Gastroesophageal sphincter (tissue), 3 donors: Measurements from ENCODE around the gene CCL27.

Experiments
- CTCF ChIP-seq, 4 experiments: fragments of 200-600 bp in 2 of 4; fragments of 450-650 bp in 2 of 4; sonication (generic) in 1 of 4; IDR thresholded peaks; one replicate each; pipeline ENCODE4 v1.5.1; 2017 to 2019; ENCODE audit warnings: antibody characterized with exemption in 4 of 4, mild to moderate bottlenecking in 2 of 4, moderate library complexity in 2 of 4
- POLR2A ChIP-seq, 2 donors: fragments of 450-650 bp; IDR thresholded peaks; one replicate each; pipeline ENCODE4 v1.6.1; 2017; ENCODE audit warnings: antibody characterized with exemption in 2 of 2, mild to moderate bottlenecking in 2 of 2, moderate library complexity in 1 of 2
- POLR2AphosphoS5 ChIP-seq: sonication (generic); formaldehyde crosslinking; IDR thresholded peaks from one replicate; pipeline ENCODE4 v1.6.1; 2017; ENCODE audit warnings: antibody characterized with exemption

- TF ChIP-seq CTCF (IDR thresholded peaks at IDR 0.05) (peak in 3 of 4 experiments; percentile 79 to 87 (median 82)), POLR2AphosphoS5 (peak; percentile 13), POLR2A (IDR thresholded peaks at IDR 0.05) (no peak)
These were observed 2.0 kb upstream of the CCL27 start for GRCh38 chr9:34664281-34665066.
